Colonic mucosa (tissue), 4 donors: Measurements from ENCODE around the gene MTRF1. TPM values are rescaled to one million over a fixed set of nuclear protein-coding genes. Genes with fewer than 3 reads are reported as not detected.

Source experiments
- DNase-seq: peaks from one replicate; pipeline ENCODE4 v3.0.0-alpha.2; 2020
- H3K27ac ChIP-seq: fragments of 200-600 bp; one replicate; pipeline ENCODE4 v1.8.0; 2021
- H3K27me3 ChIP-seq: fragments of 200-600 bp; one replicate; pipeline ENCODE4 v1.8.0; 2021
- H3K36me3 ChIP-seq: fragments of 200-600 bp; one replicate; pipeline ENCODE4 v1.8.0; 2021
- H3K4me1 ChIP-seq: fragments of 200-600 bp; one replicate; pipeline ENCODE4 v1.8.0; 2021; ENCODE audit warnings: mild to moderate bottlenecking
- H3K4me3 ChIP-seq: fragments of 200-600 bp; one replicate; pipeline ENCODE4 v1.8.0; 2021
- H3K9ac ChIP-seq, 2 donors: one replicate each; pipeline ENCODE4 v1.7.0; 2013; ENCODE audit warnings: control low read depth in 2 of 2, low read depth in 2 of 2, low read length in 2 of 2
- H3K9me3 ChIP-seq: fragments of 200-600 bp; one replicate; pipeline ENCODE4 v1.8.0; 2021
- intact Hi-C: fragments of 100-400 bp; cut with DNase I; formaldehyde crosslinking; loops from one replicate; pipeline ENCODE4 v1.14.1; 2022
- total RNA-seq, 2 donors: library from RNA; stranded (reverse); fragmentation: NEBNext Ultra II Directional in 1 of 2; extraction: Animal tissue kit (Norgen Biotek cat#: 25700) in 1 of 2; gene quantifications; one replicate each; pipeline ENCODE4 v1.2.1, GENCODE V29; 2021
- TF ChIP-seq, protein P1 (sequence below): fragments of 200-600 bp; IDR thresholded peaks from one replicate; pipeline ENCODE4 v1.8.0; 2022; ENCODE audit warnings: antibody characterized with exemption, mild to moderate bottlenecking
- donor health status: healthy.
- donor health status: DM: no; HTN: no; CAD: no.
- donor health status: DM: no; HTN: no; CAD: no.

Gene MTRF1
- total RNA-seq, 2 donors from 2014 or later: 11.4 to 16.3 TPM

DNA sequence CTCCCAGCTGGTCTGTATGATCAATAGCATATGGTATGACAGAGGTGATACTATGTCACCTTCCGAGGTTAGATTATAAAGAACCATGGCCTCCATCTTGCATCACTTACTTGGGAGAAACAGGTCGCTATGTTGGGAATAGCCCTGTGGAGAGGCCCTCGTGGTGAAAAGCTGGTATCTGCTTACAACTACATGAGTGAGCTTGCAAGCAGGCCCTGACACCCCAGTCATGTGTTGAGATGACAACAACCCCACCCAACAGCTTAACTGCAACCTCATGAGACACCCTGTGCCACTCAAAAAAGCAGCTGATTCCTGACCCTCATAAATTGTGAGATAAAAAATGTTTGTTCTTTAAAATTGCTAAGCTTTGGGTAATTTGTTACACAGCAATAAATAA is 18.8 kb downstream of the MTRF1 start:
- TF ChIP-seq, protein P1, sequence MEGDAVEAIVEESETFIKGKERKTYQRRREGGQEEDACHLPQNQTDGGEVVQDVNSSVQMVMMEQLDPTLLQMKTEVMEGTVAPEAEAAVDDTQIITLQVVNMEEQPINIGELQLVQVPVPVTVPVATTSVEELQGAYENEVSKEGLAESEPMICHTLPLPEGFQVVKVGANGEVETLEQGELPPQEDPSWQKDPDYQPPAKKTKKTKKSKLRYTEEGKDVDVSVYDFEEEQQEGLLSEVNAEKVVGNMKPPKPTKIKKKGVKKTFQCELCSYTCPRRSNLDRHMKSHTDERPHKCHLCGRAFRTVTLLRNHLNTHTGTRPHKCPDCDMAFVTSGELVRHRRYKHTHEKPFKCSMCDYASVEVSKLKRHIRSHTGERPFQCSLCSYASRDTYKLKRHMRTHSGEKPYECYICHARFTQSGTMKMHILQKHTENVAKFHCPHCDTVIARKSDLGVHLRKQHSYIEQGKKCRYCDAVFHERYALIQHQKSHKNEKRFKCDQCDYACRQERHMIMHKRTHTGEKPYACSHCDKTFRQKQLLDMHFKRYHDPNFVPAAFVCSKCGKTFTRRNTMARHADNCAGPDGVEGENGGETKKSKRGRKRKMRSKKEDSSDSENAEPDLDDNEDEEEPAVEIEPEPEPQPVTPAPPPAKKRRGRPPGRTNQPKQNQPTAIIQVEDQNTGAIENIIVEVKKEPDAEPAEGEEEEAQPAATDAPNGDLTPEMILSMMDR: no peak
- H3K27ac ChIP-seq: no peak overlapping the region
- no peak for DNase-seq
- H3K4me1 ChIP-seq: no peaks in the 10 kb centered on the region
- no peak overlapping the region for H3K4me3 ChIP-seq
- no peaks in the 10 kb centered on the region for H3K9me3 ChIP-seq
- intact Hi-C loops: no loop called here
- H3K9ac ChIP-seq: no peak overlapping the region
- H3K27me3 ChIP-seq: no peaks in the 10 kb centered on the region
- H3K36me3 ChIP-seq: no peaks in the 10 kb centered on the region

DNA sequence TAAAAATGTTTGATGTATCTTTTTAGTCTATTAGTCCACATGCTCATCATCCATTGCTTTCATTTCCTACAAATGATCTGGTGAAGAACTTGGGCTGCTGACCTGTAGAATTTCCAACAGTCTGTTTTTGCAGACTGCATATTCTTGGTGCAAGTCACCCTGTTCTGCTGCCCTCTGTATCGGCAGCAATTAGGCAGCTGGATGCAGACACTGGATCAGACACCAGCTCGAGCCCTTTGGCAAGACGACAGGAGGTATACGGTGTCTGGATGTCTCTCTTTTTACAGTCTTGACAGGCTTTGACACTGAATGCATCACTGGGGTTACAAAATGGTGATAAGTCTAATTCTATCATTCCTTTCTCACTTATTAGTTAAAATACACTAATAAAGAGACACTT is 21.8 kb downstream of the MTRF1 start:
- Histone ChIP-seq H3K27ac (no peak overlapping the region), H3K4me1 (no peaks in the 10 kb centered on the region), H3K4me3 (no peak overlapping the region), H3K9me3 (no peaks in the 10 kb centered on the region), H3K36me3 (no peaks in the 10 kb centered on the region), H3K27me3 (no peaks in the 10 kb centered on the region), H3K9ac (no peak overlapping the region)
- TF ChIP-seq, protein P1: no peak
- no peak for DNase-seq
- intact Hi-C loops: no loop called here

DNA sequence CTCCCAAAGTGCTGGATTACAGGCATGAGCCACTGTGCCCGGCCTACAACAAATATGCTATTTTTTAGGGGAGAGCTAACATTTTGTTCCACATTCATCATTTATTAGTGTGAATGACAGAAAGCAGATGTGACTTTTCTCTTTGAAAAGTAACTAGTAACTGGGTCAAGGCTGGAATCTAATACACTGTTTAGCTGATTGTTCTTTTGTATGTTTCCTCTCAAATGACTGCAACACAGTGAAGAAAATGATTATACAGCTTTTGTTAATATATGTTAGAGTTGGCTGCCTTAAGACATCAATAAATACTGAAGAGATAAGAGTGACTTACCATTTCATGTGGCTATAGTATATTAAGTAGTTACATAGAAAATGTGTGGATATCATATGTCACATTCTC is 27.0 kb downstream of the MTRF1 start:
- Histone ChIP-seq H3K27ac (no peak overlapping the region), H3K36me3 (no peaks in the 10 kb centered on the region), H3K9ac (no peak overlapping the region), H3K4me1 (no peaks in the 10 kb centered on the region), H3K4me3 (no peak overlapping the region), H3K9me3 (no peaks in the 10 kb centered on the region), H3K27me3 (no peaks in the 10 kb centered on the region)
- DNase-seq: no peak
- TF ChIP-seq, protein P1: no peak
- intact Hi-C loops: no loop called here

DNA sequence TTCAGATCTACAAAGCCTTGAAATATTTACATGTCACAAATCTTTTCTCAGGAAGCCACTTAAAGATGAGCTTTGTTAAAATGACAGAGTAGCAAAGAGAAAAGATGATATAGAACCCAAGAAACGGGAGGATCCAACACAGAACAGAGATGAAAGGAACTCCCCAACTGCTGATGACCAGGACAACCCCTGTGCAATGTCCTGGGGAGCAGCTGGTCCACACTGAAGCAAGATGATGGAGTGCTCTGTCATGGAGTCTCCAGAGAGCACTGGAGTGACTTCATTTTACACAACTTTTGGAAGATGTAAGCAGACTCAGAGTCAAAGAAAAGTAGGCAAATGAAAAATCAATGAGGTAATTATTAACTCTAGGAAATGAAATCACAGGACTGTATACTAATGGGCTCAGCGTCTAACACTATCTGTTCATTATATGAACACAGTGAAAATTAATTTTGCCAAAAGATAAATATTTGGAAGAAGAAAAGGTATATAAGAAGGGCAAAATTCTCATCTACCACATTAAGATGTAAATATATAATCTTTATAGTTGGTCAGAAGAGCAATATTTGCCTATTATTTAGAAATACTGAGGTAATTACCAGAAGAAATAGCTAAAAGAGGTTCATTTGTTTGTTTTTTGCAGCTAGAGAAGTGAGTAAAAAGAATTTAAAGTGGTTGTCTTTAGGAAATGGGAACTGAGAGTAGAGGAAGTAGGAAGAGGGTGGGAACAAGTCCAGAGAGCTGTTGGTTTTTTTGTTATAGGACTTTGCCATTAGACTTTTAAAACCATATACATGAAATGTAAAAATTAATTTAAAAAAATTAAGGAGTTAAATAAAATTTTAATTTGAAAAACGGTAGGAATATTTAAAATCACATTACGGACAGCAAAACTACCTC is 30.5 kb downstream of the MTRF1 start:
- H3K27me3 ChIP-seq: no peaks in the 10 kb centered on the region
- no peaks in the 10 kb centered on the region for H3K4me1 ChIP-seq
- H3K36me3 ChIP-seq: no peaks in the 10 kb centered on the region
- H3K27ac ChIP-seq: no peak overlapping the region
- DNase-seq: no peak
- no peaks in the 10 kb centered on the region for H3K9me3 ChIP-seq
- TF ChIP-seq, protein P1: no peak
- intact Hi-C loops: no loop called here
- H3K9ac ChIP-seq: no peak overlapping the region
- H3K4me3 ChIP-seq: no peak overlapping the region

DNA sequence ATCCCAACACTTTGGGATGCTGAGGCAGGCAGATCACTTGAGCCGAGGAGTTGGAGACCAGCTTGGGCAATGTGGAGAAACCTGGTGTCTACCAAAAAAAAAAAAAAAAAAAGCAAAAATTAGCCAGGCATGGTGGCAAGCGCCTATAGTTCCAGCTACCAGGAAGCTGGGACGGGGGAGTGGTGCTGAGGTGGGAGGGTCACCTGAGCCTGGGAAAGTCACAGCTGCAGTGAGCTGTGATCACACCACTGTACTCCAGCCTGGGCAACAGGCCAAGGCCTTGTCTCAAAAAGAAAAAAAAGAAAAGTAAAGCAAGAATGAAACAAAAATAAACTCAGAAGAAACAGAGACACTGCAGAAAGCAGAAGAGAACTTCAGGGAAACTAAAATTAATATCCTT is 31.6 kb downstream of the MTRF1 start:
- Histone ChIP-seq H3K27ac (peak overlapping the region; percentile 28), H3K4me3 (no peak overlapping the region), H3K9ac (no peak overlapping the region), H3K27me3 (no peaks in the 10 kb centered on the region), H3K36me3 (no peaks in the 10 kb centered on the region), H3K4me1 (no peaks in the 10 kb centered on the region), H3K9me3 (no peaks in the 10 kb centered on the region)
- peak; percentile 79 for DNase-seq
- intact Hi-C loops: no loop called here
- TF ChIP-seq, protein P1: no peak
